Measurements from ENCODE around the gene BCL2. TPM values are rescaled to one million over a fixed set of nuclear protein-coding genes. Genes with fewer than 3 reads are reported as not detected.

The BCL2 gene
- total and polyA plus RNA-seq, 7 donors: 1.1 to 27.0 (median 8.9) TPM

DNA sequence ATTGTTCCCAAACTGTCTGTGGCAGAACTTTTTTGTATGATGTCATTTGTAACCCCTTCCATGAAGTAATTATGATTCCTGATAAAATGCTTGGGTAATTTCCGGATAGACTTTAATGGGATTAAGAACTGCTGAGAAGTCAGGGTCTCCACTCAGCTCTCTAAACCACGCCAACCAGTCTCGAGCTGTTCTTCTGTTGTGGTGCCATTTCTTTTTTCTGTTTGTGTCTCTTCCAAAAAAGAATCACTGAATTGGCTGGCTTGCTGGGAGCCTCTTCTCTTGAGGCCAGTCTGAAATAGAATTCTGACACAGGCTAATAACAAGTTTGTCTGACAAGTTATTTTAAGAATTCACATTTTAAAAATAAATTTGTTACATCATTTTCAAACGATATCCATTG, 198.9 kb downstream of the BCL2 start:
- TF ChIP-seq, protein P1, sequence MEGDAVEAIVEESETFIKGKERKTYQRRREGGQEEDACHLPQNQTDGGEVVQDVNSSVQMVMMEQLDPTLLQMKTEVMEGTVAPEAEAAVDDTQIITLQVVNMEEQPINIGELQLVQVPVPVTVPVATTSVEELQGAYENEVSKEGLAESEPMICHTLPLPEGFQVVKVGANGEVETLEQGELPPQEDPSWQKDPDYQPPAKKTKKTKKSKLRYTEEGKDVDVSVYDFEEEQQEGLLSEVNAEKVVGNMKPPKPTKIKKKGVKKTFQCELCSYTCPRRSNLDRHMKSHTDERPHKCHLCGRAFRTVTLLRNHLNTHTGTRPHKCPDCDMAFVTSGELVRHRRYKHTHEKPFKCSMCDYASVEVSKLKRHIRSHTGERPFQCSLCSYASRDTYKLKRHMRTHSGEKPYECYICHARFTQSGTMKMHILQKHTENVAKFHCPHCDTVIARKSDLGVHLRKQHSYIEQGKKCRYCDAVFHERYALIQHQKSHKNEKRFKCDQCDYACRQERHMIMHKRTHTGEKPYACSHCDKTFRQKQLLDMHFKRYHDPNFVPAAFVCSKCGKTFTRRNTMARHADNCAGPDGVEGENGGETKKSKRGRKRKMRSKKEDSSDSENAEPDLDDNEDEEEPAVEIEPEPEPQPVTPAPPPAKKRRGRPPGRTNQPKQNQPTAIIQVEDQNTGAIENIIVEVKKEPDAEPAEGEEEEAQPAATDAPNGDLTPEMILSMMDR (IDR thresholded peaks at IDR 0.05): no peak
- WGBS, 3 donors: 21 to 29% (median 22%) methylated on average over 4 of the region's 4 CpGs
- Histone ChIP-seq H3K36me3 (ENCODE audit: insufficient read depth in 1 of 2, low read depth in 1 of 2) (no peaks in the 10 kb centered on the region), H3K27me3 (ENCODE audit: insufficient read depth in 3 of 3, low read length in 2 of 3) (no peaks in the 10 kb centered on the region), H3K4me1 (peaks cover 41% of the 10 kb centered on the region), H3K9me3 (no peaks in the 10 kb centered on the region), H3K4me3 (no peak overlapping the region), H3K27ac (peak overlapping the region; percentile 74)
- intact Hi-C loops (cut with DNase I): loop anchor here in 1 of 2 donors (5.0 kb wide), 1 partner anchor 202 kb away; no protein-coding TSS in a partner anchor
- ATAC-seq (peak; percentile 60 to 87 (median 74)), DNase-seq (no peak)

DNA sequence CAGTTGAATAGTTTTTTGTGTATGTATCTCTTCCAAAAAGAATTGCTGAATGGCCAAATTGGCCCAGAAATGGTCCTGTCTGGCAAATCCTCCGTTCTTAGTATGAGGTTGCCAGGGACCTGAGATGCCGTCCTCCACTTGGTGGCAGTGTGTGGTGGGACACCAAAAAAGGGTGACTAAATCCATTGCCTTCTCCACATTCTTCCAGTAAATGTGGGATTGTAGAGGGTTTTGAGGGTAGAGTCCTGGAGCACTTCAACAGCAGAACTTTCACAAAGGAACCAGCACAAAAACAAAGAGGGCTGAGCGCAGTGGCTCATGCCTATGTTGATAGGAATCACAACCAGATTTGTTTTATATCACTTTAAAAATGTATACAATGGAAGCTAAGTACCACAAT, 199.9 kb downstream of the BCL2 start:
- no peaks in the 10 kb centered on the region for H3K36me3 ChIP-seq (ENCODE audit: insufficient read depth in 1 of 2, low read depth in 1 of 2)
- H3K27me3 ChIP-seq (ENCODE audit: insufficient read depth in 3 of 3, low read length in 2 of 3): no peaks in the 10 kb centered on the region
- TF ChIP-seq, protein P1 (IDR thresholded peaks at IDR 0.05): peak; percentile 65
- peak; percentile 68 to 89 (median 73) for ATAC-seq
- peak in 1 of 2 donors; percentile 64 for DNase-seq
- 31 to 33% (median 32%) methylated on average over 3 of the region's 3 CpGs for WGBS, 3 donors
- no peak overlapping the region for H3K4me3 ChIP-seq
- no peaks in the 10 kb centered on the region for H3K9me3 ChIP-seq
- intact Hi-C loops (cut with DNase I): loop anchor here (2.0 to 10.0 kb wide), 4 partner anchors 38 to 203 kb away; no protein-coding TSS in a partner anchor
- peak overlapping the region; percentile 74 for H3K27ac ChIP-seq
- H3K4me1 ChIP-seq: peaks cover 32% of the 10 kb centered on the region

DNA sequence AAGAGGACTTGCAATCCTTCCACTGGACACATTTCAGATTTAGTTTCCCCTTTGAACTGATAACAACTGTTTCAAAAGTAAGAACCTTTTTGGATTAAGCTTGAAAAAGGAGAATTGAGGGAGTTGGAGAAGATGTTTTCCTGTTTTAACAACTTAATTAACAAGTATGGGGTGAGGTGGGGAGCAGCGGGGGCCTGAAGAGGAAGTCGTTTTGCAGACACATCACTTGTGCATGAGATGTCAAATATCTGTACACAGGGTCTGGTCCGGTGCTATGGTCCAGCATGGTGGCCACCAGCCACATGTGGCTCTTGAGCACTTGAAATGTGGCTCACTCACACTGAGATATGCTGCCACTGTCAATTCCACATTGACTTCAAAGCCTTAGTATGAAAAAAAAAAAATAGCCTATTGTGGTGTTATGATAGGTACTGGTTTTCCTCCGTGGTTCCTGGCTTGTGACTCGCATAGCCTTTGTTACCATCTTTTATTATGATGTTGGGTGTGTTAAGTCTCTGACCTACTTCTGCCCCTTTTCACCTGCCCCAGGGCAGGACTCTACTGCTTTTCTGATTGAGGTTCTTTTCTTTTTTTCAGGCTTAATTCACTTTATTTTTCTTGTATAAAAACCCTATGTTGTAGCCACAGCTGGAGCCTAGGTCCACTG, 205.5 kb downstream of the BCL2 start:
- H3K9me3 ChIP-seq: no peaks in the 10 kb centered on the region
- intact Hi-C loops (cut with DNase I): loop anchor here in 1 of 2 donors (10.0 kb wide), 1 partner anchor 99 kb away; no protein-coding TSS in a partner anchor
- no peak overlapping the region for H3K27ac ChIP-seq
- no peak overlapping the region for H3K4me3 ChIP-seq
- H3K36me3 ChIP-seq (ENCODE audit: insufficient read depth in 1 of 2, low read depth in 1 of 2): no peaks in the 10 kb centered on the region
- H3K4me1 ChIP-seq: peaks cover 7% of the 10 kb centered on the region
- no peaks in the 10 kb centered on the region for H3K27me3 ChIP-seq (ENCODE audit: insufficient read depth in 3 of 3, low read length in 2 of 3)
- ATAC-seq: no peak
- DNase-seq: no peak
- TF ChIP-seq, protein P1 (IDR thresholded peaks at IDR 0.05): no peak
- 87 to 91% (median 87%) methylated on average over 5 of the region's 5 CpGs for WGBS, 3 donors

DNA sequence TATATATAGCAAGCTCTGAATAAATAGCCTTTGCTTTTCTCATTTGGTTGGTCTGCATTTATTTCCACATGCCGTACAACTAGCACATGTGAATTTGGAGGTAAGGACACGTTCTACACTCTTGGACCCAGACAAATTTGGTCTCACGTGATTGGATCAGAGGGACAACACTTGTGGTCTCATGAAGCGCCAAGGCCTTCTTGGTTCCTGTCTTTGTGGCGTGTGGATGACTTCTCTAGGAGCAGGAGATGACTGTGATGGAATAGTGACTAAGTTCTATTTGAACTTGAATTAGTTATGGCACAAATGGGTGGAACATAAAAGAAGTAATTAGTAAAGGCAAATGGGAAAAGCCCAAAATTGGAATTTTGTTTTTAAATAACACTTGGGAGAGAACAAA, 206.9 kb downstream of the BCL2 start:
- no peak for DNase-seq
- Histone ChIP-seq H3K9me3 (no peaks in the 10 kb centered on the region), H3K4me1 (peaks cover 7% of the 10 kb centered on the region), H3K27me3 (ENCODE audit: insufficient read depth in 3 of 3, low read length in 2 of 3) (no peaks in the 10 kb centered on the region), H3K27ac (peak overlapping the region; percentile 56), H3K36me3 (ENCODE audit: insufficient read depth in 1 of 2, low read depth in 1 of 2) (no peaks in the 10 kb centered on the region), H3K4me3 (no peak overlapping the region)
- intact Hi-C loops (cut with DNase I): loop anchor here in 1 of 2 donors (10.0 kb wide), 1 partner anchor 98 kb away; no protein-coding TSS in a partner anchor
- 84 to 93% (median 90%) methylated on average over 5 of the region's 5 CpGs for WGBS, 3 donors
- TF ChIP-seq, protein P1 (IDR thresholded peaks at IDR 0.05): no peak
- ATAC-seq: no peak
